Osteoblast (primary cell): ENCODE measurements around the gene RASA3. TPM values are rescaled to one million over a fixed set of nuclear protein-coding genes. Genes with fewer than 3 reads are reported as not detected.

Experiments
- DNase-seq: peaks from one replicate; pipeline ENCODE4 v3.0.0; 2011; ENCODE audit warnings: low spot score, mixed read lengths; ENCODE audit not compliant: insufficient read length; ENCODE audit errors: missing footprints
- H2AFZ ChIP-seq: 2 replicates; pipeline ENCODE4 v1.6.0; 2011; ENCODE audit warnings: mild to moderate bottlenecking, low read length
- H3K27ac ChIP-seq: 2 replicates; pipeline ENCODE4 v1.5.1; 2011; ENCODE audit warnings: mild to moderate bottlenecking, low read depth, low read length, moderate library complexity
- H3K27me3 ChIP-seq: 2 replicates; pipeline ENCODE4 v1.6.0; 2012; ENCODE audit warnings: mild to moderate bottlenecking, control low read depth, inconsistent platforms, low read length, moderate library complexity; ENCODE audit not compliant: insufficient read depth
- H3K36me3 ChIP-seq: 2 replicates; pipeline ENCODE4 v1.5.1; 2011; ENCODE audit warnings: mild to moderate bottlenecking, low read length, control low read depth, moderate library complexity; ENCODE audit not compliant: insufficient read depth
- H3K4me1 ChIP-seq: 2 replicates; pipeline ENCODE4 v1.5.1; 2011; ENCODE audit warnings: mild to moderate bottlenecking, low read length, control low read depth, moderate library complexity; ENCODE audit not compliant: insufficient read depth
- H3K4me2 ChIP-seq: 2 replicates; pipeline ENCODE4 v1.6.0; 2011; ENCODE audit warnings: mild to moderate bottlenecking, low read length; ENCODE audit not compliant: insufficient read depth
- H3K4me3 ChIP-seq: fragments of 200-600 bp; sonication (generic); 3 replicates; pipeline ENCODE4 v1.5.1; 2012; ENCODE audit warnings: mild to moderate bottlenecking, low read length, inconsistent platforms; ENCODE audit not compliant: insufficient read depth
- H3K79me2 ChIP-seq: 2 replicates; pipeline ENCODE4 v1.6.0; 2012; ENCODE audit warnings: mild to moderate bottlenecking, low read length, control low read depth, inconsistent platforms; ENCODE audit not compliant: insufficient read depth
- H3K9me3 ChIP-seq: 2 replicates; pipeline ENCODE4 v1.5.1; 2011; ENCODE audit warnings: low read depth, low read length, control low read depth
- H4K20me1 ChIP-seq: 2 replicates; pipeline ENCODE4 v1.6.0; 2012; ENCODE audit warnings: mild to moderate bottlenecking, low read length, control low read depth; ENCODE audit not compliant: insufficient read depth
- total RNA-seq: library from RNA; depleted of rRNA; stranded (reverse); fragments of >200 nt; gene quantifications from 2 replicates; pipeline ENCODE4 v1.2.3, GENCODE V29; 2012
- TF ChIP-seq, protein P1 (sequence below): IDR thresholded peaks from 2 replicates; pipeline ENCODE4 v1.5.1; 2011; ENCODE audit warnings: mild to moderate bottlenecking, low read depth, low read length, moderate library complexity; ENCODE audit errors: extremely low read depth

The RASA3 gene
- total RNA-seq, 1 donor, result 41.3 TPM

- peaks cover 37% of the 10 kb centered on the region for H3K36me3 ChIP-seq
- H4K20me1 ChIP-seq, result no peaks in the 10 kb centered on the region
- DNase-seq, result no peak
- H3K4me2 ChIP-seq, result no peak overlapping the region
- H3K4me3 ChIP-seq, result no peak overlapping the region
- TF ChIP-seq, protein P1, sequence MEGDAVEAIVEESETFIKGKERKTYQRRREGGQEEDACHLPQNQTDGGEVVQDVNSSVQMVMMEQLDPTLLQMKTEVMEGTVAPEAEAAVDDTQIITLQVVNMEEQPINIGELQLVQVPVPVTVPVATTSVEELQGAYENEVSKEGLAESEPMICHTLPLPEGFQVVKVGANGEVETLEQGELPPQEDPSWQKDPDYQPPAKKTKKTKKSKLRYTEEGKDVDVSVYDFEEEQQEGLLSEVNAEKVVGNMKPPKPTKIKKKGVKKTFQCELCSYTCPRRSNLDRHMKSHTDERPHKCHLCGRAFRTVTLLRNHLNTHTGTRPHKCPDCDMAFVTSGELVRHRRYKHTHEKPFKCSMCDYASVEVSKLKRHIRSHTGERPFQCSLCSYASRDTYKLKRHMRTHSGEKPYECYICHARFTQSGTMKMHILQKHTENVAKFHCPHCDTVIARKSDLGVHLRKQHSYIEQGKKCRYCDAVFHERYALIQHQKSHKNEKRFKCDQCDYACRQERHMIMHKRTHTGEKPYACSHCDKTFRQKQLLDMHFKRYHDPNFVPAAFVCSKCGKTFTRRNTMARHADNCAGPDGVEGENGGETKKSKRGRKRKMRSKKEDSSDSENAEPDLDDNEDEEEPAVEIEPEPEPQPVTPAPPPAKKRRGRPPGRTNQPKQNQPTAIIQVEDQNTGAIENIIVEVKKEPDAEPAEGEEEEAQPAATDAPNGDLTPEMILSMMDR, result no peak
- no peak overlapping the region for H3K27ac ChIP-seq
- H3K9me3 ChIP-seq, result no peaks in the 10 kb centered on the region
- no peaks in the 10 kb centered on the region for H3K79me2 ChIP-seq
- H3K4me1 ChIP-seq, result peaks cover 6% of the 10 kb centered on the region
- no peaks in the 10 kb centered on the region for H3K27me3 ChIP-seq
- H2AFZ ChIP-seq, result no peak overlapping the region
Observed at GRCh38 chr13:113968463-113969310, 163.7 kb downstream of the RASA3 start.

- no peaks in the 10 kb centered on the region for H4K20me1 ChIP-seq
- H3K9me3 ChIP-seq, result no peaks in the 10 kb centered on the region
- DNase-seq, result no peak
- no peaks in the 10 kb centered on the region for H3K27me3 ChIP-seq
- H3K4me2 ChIP-seq, result no peak overlapping the region
- no peaks in the 10 kb centered on the region for H3K79me2 ChIP-seq
- H3K4me3 ChIP-seq, result no peak overlapping the region
- no peak overlapping the region for H3K27ac ChIP-seq
- H3K4me1 ChIP-seq, result peaks cover 6% of the 10 kb centered on the region
- TF ChIP-seq, protein P1, result no peak
- no peak overlapping the region for H2AFZ ChIP-seq
- H3K36me3 ChIP-seq, result peaks cover 30% of the 10 kb centered on the region
Observed at GRCh38 chr13:113967729-113968462, 164.5 kb downstream of the RASA3 start.

GRCh38 chr13:113967206-113967720, 165.2 kb downstream of the RASA3 start:
- Histone ChIP-seq H3K27me3 (no peaks in the 10 kb centered on the region), H4K20me1 (no peaks in the 10 kb centered on the region), H3K36me3 (peaks cover 30% of the 10 kb centered on the region), H3K4me2 (no peak overlapping the region), H3K27ac (no peak overlapping the region), H3K79me2 (no peaks in the 10 kb centered on the region), H2AFZ (no peak overlapping the region), H3K4me1 (peaks cover 6% of the 10 kb centered on the region), H3K4me3 (no peak overlapping the region), H3K9me3 (no peaks in the 10 kb centered on the region)
- DNase-seq, result no peak
- TF ChIP-seq, protein P1, result no peak
